Measurements from ENCODE around the gene MTHFSD. TPM values are rescaled to one million over a fixed set of nuclear protein-coding genes. Genes with fewer than 3 reads are reported as not detected.
A peak's percentile ranks its signal among the peaks of the same experiment; 100 is the strongest.

The MTHFSD gene
- total RNA-seq, 2 donors from 2014 or later, result 10.3 to 12.4 TPM

- intact Hi-C loops (cut with DNase I), result no loop called here
- ATAC-seq, result peak; percentile 46 to 75
- peak; percentile 53 for DNase-seq
These were observed 45.1 kb downstream of the MTHFSD start for GRCh38 chr16:86509759-86510464.

GRCh38 chr16:86508947-86509758, 45.9 kb downstream of the MTHFSD start:
- intact Hi-C loops (cut with DNase I), result no loop called here
- ATAC-seq (peak; percentile 50 to 74), DNase-seq (peak; percentile 56)

DNA sequence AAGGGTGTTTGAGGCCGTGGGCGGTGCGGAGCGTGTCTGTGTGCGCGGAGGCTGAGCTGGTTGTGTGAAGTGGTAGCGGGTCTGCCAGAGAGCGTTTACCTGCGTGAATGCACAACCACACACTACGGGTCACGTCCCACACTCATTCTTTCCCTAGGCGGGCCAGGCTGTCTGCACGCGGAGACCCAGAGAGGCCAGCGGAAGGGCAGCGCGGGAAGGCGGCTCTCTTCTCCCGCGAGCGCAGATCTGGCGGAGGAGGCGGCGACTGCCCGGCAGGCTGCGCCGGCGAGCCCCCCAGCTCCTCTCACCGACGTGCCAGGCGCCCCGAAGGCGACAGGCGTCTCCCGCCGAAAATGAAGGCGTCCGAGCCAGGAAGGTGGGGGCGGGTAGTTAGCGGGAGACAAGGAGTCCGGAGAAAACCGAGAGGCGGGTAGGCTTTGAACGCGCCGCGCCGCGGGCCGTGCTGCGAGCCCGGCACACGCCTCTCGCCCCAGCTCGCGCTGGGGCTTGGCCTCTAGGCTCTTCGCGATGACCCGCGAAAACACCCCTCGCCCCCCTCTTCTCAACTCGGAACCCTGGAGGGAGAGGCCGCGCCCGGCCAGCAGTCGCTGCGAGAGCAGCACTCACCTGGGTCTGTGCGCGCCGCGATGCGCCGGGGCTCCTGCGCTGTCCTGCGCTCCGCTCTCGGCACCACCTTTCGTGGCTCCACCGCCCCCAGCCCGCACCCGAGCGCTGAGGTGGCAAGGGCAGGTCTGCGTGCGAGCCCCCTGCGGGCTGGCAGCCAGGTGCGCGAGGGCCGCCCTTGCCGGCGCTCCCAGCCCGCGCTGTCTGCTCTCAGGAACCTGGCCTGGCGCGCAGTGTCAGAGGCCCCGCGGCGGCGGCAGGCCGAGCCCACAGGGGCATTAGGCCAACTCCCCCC, 46.7 kb downstream of the MTHFSD start:
- ATAC-seq, result no peak
- intact Hi-C loops (cut with DNase I), result no loop called here
- DNase-seq, result no peak

- ATAC-seq (no peak), DNase-seq (no peak)
- intact Hi-C loops (cut with DNase I), result no loop called here
These were observed 47.6 kb downstream of the MTHFSD start for GRCh38 chr16:86507173-86508027.

DNA sequence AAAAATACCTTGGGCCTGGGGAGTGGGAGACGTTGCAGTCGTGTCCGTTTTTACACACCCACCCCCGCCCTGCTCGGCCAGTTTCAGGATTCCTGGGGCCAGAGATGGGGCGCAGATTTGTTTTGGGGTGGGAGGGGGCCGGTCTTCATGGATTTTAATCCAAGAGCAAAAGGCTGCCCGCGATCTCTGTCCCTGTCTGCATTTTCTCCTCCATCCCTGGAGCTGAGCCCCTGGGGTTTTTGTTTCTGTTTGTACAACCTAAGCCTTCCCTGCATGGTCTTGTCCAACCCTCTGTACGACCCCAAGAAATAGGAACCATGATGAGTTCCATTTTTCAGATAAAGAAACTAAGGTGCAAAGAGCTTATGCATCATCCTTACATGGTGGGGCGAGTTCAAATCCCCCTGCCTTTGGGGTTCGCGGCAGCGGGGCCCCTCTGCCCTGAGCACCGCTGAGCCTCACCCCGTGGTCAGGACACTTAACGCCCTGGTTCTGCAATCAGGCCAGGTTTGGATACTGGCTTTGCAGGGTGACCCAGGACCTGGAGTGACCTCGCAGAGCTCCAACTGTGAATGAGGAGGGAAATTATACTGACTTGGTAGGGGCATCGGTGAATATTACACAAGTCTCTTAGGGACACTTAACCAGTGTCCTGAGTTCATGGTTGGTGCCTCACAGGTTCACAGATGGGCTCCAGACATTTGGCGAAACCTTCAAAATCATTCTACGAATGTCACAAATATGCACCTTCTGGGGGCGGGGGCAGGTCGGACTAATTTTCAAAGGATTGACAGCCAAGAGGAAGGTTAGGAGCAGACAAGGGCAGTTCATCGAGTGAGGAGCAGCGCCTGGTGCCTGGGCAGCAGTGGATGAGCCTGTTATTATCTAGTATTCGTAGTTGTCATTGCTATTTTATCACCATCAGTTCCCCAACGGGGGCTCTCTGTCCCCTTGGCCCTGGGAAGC, 48.9 kb downstream of the MTHFSD start:
- DNase-seq, result no peak
- intact Hi-C loops (cut with DNase I), result no loop called here
- ATAC-seq, result no peak

DNA sequence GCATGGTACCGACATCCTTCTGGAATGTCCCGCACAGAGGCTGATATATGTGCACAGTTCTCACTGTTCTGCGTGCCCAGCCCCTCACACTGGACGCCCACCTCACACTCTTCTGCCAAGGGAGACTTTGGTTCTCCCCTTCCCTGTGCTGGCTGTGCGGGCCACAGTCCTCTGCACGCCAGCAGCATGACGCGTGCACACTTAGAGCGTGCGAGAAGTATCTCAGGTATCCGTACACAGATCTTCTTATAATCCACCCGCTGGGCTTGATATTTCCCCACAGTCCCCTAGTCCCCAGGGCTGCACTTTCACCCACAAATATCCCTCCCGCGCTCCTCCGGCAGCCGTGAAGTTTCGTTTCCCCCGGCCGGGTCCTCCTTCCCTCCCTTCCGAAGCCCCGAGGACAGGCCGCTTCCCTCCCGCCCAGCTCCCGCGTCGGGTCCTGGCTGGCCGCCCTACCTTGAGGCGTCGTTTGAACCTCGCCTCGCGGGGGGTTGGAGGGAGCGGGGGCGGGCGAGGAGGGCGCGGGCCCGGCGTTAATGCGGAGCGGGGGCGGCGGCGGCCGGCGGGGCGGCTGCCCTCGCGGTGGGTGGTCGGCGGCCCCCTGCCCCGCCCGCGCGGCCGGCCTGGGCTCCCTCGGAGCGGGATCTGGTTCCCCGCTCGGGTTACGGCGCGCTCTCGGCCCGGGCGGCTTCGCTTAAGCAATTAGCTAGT, 49.7 kb downstream of the MTHFSD start:
- ATAC-seq, result no peak
- DNase-seq, result no peak
- intact Hi-C loops (cut with DNase I), result no loop called here

GRCh38 chr16:86504315-86505184, 50.5 kb downstream of the MTHFSD start:
- ATAC-seq (no peak), DNase-seq (no peak)
- intact Hi-C loops (cut with DNase I), result no loop called here

- intact Hi-C loops (cut with DNase I), result no loop called here
- ATAC-seq (no peak), DNase-seq (no peak)
These were observed 51.2 kb downstream of the MTHFSD start for GRCh38 chr16:86503830-86504229.

DNA sequence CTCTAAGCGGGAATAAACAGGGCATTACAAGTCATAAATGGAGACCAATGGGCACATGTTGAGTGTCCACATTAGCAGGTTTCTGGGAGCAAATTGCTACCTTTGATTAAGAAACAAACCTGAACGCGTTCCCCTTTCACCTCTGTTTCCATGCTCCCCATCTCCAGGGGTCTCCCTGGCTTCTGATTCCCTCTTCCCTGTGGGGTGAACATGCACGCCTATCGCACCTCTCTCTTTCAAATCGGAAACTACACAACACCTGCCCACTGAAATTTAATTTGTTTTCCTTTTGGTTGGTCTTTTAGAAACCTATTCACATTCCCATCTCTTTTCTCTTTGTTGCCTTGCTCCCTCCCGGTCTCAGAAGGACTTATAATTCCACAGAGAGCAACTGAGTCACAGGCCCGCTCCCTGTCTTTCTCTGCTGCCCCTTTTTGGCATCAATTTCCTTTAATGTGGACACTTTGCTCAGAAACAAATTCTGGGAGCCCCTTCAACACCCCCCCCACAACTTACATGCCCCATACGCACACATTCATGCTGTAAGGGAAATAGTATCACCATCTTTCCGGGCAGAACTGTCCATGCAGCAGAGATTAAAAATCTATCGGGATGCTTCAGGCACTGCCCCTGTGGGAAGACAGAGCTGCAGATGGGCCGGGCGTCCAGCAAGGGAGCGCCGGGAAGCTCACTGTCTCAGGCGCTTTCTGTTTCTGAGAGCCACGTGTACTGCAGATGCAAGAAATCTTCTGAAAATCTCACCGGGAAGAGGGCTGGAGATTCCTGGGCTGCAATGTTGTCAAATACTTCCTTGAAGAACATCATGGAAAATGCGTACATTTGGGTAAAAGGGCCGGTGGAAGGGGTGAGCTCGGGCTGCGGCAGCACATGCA, 51.9 kb downstream of the MTHFSD start:
- intact Hi-C loops (cut with DNase I), result no loop called here
- no peak for ATAC-seq
- DNase-seq, result no peak

- no peak for DNase-seq
- ATAC-seq, result no peak
These were observed 52.8 kb downstream of the MTHFSD start for GRCh38 chr16:86501989-86502855.

GRCh38 chr16:86500708-86501510, 54.1 kb downstream of the MTHFSD start:
- DNase-seq (no peak), ATAC-seq (no peak)
- intact Hi-C loops (cut with DNase I), result no loop called here

More at GRCh38 chr16:86501989-86502855, 52.8 kb downstream of the MTHFSD start:
- intact Hi-C loops (cut with DNase I), result no loop called here

DNA sequence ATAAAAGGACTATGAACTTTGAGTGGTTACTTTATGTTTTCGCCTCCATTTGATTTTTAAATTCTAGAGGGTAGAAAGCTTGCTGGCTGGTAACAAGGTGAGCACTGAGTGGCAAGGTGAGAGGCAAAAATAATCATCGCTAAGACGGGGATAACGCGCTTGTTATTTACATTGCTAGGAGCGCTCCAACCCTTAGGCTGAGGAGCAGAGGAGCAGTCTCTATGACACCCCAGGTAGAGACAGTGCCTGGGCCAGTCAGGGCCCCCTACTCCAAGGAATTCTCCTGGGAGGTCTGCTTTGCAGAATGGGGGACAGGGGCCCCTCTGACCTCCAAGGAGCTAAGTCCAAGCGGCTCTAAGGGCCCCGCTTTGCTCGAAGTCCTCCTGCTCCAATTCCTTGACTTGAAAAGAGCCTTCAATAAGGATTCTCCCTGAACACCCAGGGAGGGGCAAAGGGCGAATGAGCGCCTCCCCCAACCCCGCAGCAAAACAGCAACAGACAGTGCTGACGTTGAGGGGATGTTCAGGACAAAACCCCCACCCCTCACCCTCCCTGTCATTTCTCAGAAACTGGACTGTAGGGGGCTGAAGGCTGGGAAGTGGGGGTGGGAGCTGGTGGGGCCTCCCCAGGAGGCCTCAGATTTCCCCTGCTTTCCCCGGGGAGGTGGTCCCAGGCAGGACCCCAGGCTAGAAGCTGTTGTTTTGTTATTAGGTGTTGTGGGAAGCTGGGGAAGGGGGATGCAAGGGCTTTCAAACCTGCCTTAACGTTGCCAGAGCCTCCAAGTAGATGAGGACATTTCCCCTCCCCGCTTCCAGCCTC, 54.9 kb downstream of the MTHFSD start:
- DNase-seq, result no peak
- ATAC-seq, result no peak
- intact Hi-C loops (cut with DNase I), result no loop called here

DNA sequence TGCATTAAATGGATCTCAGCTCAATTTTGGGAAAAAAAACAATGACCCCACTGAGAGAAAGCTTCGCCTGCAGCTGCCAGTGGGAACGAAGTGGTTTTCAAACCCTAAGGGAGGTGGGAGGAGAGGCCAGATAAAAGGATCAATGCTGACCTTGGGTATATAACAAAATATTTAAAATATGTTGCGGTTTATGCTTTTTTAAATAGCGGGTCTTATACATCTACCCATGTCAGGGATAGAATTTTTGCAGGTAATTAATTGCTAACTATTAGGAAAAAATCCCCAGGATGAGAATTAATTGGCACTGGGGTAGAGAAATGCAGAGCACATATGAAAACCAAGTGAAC, 55.6 kb downstream of the MTHFSD start:
- intact Hi-C loops (cut with DNase I), result no loop called here
- ATAC-seq, result no peak
- no peak for DNase-seq

Measured in left cardiac atrium (tissue), 4 donors.